ENCODE measurements around the gene CBX7. TPM values are rescaled to one million over a fixed set of nuclear protein-coding genes. Genes with fewer than 3 reads are reported as not detected.
"Not testable (repeated sequence)": the region's sequence is repeated elsewhere in the genome, so short reads cannot be mapped to it uniquely, and the experiment has no call there.

Gene CBX7
- total RNA-seq, 4 donors from 2014 or later, result 16.0 to 128 (median 102) TPM

DNA sequence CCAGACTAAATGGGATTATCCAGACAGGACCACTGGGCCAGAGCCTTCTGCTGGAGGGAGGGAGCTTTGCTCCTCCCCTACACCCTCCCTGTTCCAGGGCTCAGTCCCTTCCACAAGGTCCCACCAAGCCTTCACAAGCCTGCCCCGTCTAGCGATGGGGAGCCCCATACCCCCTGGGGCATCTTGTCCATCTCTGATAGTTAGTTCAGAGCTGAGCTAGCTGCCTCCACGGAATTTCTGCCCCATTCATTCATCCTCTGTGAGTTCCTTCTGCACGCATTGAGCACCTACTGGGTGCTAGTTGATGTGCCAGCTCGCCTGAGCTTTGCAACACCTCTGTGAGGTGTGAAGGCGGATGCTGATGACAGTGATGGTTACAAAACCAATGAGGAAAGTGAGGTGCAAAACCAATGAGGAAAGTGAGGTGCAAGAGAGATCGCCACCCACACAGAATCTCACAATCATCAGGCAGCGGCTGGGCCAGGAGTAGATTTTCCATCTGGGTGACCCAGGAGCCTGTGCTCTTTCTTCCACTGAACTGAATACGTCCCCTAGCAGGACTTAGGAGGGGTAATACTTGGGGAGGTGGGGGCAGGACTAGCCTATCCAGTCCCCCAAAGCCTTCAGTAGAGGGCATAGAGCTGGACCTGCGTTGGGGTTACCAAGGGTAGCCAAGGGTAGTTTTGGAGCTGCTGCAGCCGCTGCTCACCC is 21.5 kb upstream of the CBX7 start:
- Histone ChIP-seq H3K9me3 (no peaks in the 10 kb centered on the region), H3K4me1 (peaks cover 0 to 48% of the 10 kb centered on the region in 2 donors), H3K4me3 (no peak overlapping the region), H3K27me3 (no peaks in the 10 kb centered on the region), H3K36me3 (no peaks in the 10 kb centered on the region), H3K27ac (peak overlapping the region; percentile 81 to 88)
- intact Hi-C loops (cut with DNase I; ENCODE audit: low total_unique reads), result loop anchor here (10.0 kb wide), 1 partner anchor 341 kb away; no protein-coding TSS in a partner anchor
- TF ChIP-seq, protein P1, sequence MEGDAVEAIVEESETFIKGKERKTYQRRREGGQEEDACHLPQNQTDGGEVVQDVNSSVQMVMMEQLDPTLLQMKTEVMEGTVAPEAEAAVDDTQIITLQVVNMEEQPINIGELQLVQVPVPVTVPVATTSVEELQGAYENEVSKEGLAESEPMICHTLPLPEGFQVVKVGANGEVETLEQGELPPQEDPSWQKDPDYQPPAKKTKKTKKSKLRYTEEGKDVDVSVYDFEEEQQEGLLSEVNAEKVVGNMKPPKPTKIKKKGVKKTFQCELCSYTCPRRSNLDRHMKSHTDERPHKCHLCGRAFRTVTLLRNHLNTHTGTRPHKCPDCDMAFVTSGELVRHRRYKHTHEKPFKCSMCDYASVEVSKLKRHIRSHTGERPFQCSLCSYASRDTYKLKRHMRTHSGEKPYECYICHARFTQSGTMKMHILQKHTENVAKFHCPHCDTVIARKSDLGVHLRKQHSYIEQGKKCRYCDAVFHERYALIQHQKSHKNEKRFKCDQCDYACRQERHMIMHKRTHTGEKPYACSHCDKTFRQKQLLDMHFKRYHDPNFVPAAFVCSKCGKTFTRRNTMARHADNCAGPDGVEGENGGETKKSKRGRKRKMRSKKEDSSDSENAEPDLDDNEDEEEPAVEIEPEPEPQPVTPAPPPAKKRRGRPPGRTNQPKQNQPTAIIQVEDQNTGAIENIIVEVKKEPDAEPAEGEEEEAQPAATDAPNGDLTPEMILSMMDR (IDR thresholded peaks at IDR 0.05), result no peak
- TF ChIP-seq POLR2A (IDR thresholded peaks at IDR 0.05), result no peak
- no peak for DNase-seq

DNA sequence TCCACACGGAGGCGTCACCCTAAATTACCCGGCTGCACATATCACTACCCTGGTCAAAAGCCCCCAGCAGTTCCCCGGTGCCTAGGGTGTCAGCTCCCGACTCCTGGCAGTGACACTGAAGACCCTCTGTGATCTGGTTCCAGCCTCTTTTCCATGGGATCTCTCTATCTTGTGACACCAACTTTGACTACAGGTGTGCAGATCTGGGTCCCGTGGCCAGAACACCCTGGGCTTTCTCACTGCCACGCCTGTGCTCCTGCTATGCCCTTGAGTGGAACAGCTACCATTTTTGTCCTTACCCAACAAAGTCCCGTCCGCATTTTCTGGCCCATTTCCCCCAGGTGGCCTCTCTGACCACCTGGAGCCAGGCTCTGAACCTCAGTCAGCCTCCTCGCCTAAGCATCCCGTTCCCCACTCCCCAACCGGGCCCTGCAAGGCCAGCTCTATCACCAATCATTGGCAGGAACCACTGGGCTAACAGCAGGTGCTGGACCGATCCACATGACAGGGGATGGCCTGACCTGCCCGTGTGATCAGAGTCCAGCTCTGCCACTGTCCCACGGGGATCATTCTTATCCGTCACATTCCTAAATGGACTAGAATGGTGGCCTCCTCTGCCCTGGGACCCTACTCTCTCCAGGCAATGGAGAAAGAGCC is 20.7 kb upstream of the CBX7 start:
- Histone ChIP-seq H3K36me3 (no peaks in the 10 kb centered on the region), H3K27ac (peak overlapping the region; percentile 81 to 88), H3K4me1 (peaks cover 0 to 48% of the 10 kb centered on the region in 2 donors), H3K4me3 (no peak overlapping the region), H3K27me3 (no peaks in the 10 kb centered on the region), H3K9me3 (no peaks in the 10 kb centered on the region)
- no peak for DNase-seq
- intact Hi-C loops (cut with DNase I; ENCODE audit: low total_unique reads), result loop anchor here (10.0 kb wide), 1 partner anchor 342 kb away; no protein-coding TSS in a partner anchor
- TF ChIP-seq, protein P1 (IDR thresholded peaks at IDR 0.05), result no peak
- no peak for TF ChIP-seq POLR2A (IDR thresholded peaks at IDR 0.05)

DNA sequence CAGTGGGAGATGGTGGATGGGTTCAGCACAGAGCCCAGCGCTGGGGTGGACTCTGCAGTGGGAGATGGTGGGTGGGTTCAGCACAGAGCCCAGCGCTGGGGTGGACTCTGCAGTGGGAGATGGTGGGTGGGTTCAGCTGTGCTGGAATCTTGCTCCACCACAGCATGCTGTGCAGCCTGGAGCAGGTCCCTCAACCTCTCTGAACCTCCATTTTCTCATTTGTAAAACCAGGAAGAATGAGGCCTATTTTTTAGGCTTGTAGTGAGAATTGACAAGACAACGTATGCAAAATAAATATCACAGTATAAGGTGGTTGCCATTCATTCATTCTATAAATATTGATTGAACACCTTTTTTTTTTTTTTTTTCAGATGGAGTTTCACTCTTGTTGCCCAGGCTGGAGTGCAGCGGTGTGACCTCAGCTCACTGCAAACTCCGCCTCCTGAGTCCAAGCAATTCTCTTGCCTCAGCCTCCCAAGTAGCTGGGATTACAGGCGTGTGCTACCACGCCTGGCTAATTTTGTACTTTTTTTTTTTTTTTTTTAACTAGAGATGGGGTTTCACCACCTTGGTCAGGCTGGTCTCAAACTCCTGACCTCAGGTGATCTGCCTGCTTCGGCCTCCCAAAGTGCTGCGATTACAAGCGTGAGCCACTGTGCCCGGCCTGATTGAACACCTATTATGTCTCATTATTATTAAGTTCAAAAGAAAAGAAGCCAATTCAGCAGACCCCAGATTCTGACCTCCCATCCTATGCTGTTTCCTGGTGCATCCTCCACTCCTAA is 20.0 kb upstream of the CBX7 start:
- H3K27ac ChIP-seq, result peak overlapping the region in 1 of 2 donors; percentile 88
- peaks cover 0 to 41% of the 10 kb centered on the region in 2 donors for H3K4me1 ChIP-seq

DNA sequence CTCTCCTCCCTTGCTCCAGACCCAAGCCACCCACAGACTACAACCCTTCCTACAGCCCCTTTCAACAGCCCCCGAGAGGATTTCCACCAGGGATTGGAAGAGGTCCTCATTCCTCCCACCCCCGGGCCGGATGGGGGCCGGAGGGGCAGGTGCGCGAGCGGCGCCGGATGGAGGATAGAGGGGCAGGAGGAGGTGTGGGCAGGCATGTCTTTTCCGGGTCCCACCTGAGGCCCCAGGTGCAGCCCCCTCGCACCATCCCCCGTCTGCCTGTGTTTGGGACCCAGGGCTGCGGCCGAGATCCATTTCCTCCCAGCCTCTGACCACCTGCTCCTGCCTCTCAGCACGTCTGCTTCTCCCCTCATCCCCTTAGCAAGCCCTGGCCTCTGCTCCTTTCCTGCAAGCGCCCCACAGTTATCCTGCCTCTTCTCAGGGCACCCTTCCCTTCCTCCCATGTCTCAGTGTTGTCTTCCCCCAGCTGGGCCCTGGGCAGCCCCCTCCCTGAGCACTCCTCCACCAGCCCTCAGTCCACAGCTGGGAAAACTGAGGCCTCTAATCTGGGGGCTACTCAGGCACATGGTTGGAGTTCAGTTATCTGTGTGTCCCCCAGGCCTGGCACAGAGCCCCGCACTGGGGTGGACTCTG is 19.3 kb upstream of the CBX7 start:
- H3K9me3 ChIP-seq, result no peaks in the 10 kb centered on the region
- peaks cover 0 to 39% of the 10 kb centered on the region in 2 donors for H3K4me1 ChIP-seq
- H3K4me3 ChIP-seq, result no peak overlapping the region
- no peaks in the 10 kb centered on the region for H3K36me3 ChIP-seq
- no peak for DNase-seq
- no peaks in the 10 kb centered on the region for H3K27me3 ChIP-seq
- intact Hi-C loops (cut with DNase I; ENCODE audit: low total_unique reads), result loop anchor here (2.0 to 10.0 kb wide), 2 partner anchors 139 to 343 kb away; no protein-coding TSS in a partner anchor
- TF ChIP-seq, protein P1 (IDR thresholded peaks at IDR 0.05), result no peak
- H3K27ac ChIP-seq, result peak overlapping the region; percentile 1 to 16

More for the DNA sequence above, 20.0 kb upstream of the CBX7 start:
- not testable (repeated sequence) for H3K9me3 ChIP-seq, H3K27me3 ChIP-seq, H3K36me3 ChIP-seq, DNase-seq, H3K4me3 ChIP-seq
- intact Hi-C loops (cut with DNase I; ENCODE audit: low total_unique reads), result loop anchor here (10.0 kb wide), 1 partner anchor 342 kb away; no protein-coding TSS in a partner anchor
